Effector memory CD8-positive, alpha-beta T cell (primary cell): ENCODE data around the gene DOCK8.
A peak's percentile ranks its signal among the peaks of the same experiment; 100 is the strongest.

Source experiments
- ATAC-seq: fragments of 150-1000 bp; cut with Tn5 transposase; replicated peaks from 2 replicates; pipeline ENCODE4 v1.10.0; 2021; ENCODE audit warnings: mild to moderate bottlenecking, moderate library complexity
- DNase-seq, 3 experiments: peaks; one replicate each; pipeline ENCODE4 v3.0.0; 2021
- H3K27ac Mint-ChIP-seq, 2 donors: one replicate each; pipeline ENCODE4 v1.8.0; 2022; ENCODE audit warnings: mild to moderate bottlenecking in 2 of 2, mixed read lengths in 2 of 2, moderate library complexity in 2 of 2
- H3K27me3 Mint-ChIP-seq, 2 donors: one replicate each; pipeline ENCODE4 v1.8.0; 2022; ENCODE audit warnings: mixed read lengths in 2 of 2
- H3K36me3 Mint-ChIP-seq: one replicate; pipeline ENCODE4 v1.8.0; 2022; ENCODE audit warnings: mild to moderate bottlenecking, moderate library complexity, mixed read lengths; ENCODE audit not compliant: insufficient read depth
- H3K4me1 Mint-ChIP-seq, 2 donors: one replicate each; pipeline ENCODE4 v1.8.0; 2022; ENCODE audit warnings: low read depth in 2 of 2, mixed read lengths in 2 of 2
- H3K4me3 Mint-ChIP-seq, 2 donors: one replicate each; pipeline ENCODE4 v1.8.0; 2022; ENCODE audit warnings: mild to moderate bottlenecking in 2 of 2, mixed read lengths in 2 of 2, moderate library complexity in 2 of 2
- H3K9me3 Mint-ChIP-seq, 2 donors: one replicate each; pipeline ENCODE4 v1.8.0; 2022; ENCODE audit warnings: mixed read lengths in 2 of 2

DOCK8 gene

GRCh38 chr9:264231-264630 lies 49.6 kb downstream of the DOCK8 start:
- Mint-ChIP-seq H3K27me3 (no peaks in the 10 kb centered on the region), H3K4me3 (no peak overlapping the region), H3K27ac (no peak overlapping the region), H3K36me3 (no peaks in the 10 kb centered on the region), H3K4me1 (peaks cover 0 to 2% of the 10 kb centered on the region in 2 donors), H3K9me3 (no peaks in the 10 kb centered on the region)
- DNase-seq = no peak
- no peak for ATAC-seq

DNA sequence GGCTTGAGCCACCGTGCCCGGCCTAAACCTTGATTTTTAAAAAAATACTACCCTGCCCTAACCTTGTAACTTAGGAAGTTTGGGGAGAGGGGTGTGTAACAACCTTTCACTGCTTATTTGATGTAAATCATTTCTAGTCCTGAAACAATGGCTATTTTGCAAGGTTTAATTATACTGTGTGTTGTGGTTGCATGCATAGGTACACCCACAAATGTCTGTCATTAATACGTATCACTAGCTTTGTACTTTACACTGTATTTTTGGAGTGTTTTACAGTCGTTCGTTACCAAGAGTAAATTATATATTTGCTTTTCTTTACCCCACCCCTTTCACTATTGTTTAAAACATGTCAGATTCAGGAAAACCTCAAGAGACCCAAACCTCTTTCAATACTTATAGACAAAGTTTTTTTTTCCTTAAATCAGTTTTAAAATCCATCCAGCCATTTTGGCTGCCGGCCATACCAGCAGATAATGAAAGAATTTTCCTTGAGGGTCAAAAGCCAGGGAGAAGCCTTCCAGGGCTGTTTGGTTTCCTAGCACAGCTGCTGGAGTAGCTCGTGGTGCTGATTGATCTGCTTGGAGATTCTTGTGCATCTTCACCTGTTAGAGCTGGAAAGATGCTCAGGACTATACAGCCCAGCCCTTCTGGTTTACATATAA lies 50.7 kb downstream of the DOCK8 start:
- Mint-ChIP-seq H3K27me3 (no peaks in the 10 kb centered on the region), H3K36me3 (no peaks in the 10 kb centered on the region), H3K4me1 (peaks cover 3 to 8% of the 10 kb centered on the region in 2 donors), H3K4me3 (no peak overlapping the region), H3K9me3 (no peaks in the 10 kb centered on the region), H3K27ac (no peak overlapping the region)
- no peak for ATAC-seq
- no peak for DNase-seq

GRCh38 chr9:266228-266627 lies 51.6 kb downstream of the DOCK8 start:
- Mint-ChIP-seq H3K9me3 (no peaks in the 10 kb centered on the region), H3K4me3 (no peak overlapping the region), H3K27me3 (no peaks in the 10 kb centered on the region), H3K27ac (no peak overlapping the region), H3K4me1 (peaks cover 4 to 12% of the 10 kb centered on the region in 2 donors), H3K36me3 (no peaks in the 10 kb centered on the region)
- ATAC-seq (no peak), DNase-seq (no peak)

GRCh38 chr9:268616-269015 lies 54.0 kb downstream of the DOCK8 start:
- Mint-ChIP-seq H3K4me1 (peaks cover 18 to 22% of the 10 kb centered on the region in 2 donors), H3K9me3 (no peaks in the 10 kb centered on the region), H3K4me3 (no peak overlapping the region), H3K27ac (no peak overlapping the region), H3K27me3 (no peaks in the 10 kb centered on the region), H3K36me3 (peaks cover 17% of the 10 kb centered on the region)
- DNase-seq (no peak), ATAC-seq (no peak)

DNA sequence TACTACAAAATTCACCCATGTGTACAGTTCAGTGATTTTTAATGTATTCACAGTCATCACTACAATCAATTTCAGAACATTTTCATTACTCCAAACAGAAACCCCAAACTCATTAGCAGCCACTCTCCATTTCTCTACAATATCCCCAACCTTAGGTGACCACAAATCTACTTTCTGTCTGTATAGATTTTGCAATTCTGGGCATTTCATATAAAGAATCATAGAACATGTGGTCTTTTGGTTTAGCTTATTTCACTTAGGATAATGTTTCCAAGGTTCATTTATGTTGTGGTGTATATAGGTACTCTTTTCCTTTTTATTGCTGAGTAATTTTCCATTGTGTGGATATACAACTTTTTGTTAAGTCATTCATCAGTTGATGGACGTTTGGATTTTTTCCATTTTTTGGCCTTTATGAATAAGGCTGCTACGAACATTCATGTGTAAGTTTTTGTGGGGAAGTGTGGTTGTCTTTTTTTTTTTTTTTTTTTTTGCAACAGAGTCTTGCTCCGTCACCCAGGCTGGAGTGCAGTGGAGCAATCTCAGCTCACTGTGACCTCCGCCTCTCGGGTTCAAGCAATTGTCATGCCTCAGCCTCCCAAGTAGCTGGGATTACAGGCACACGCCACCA lies 54.5 kb downstream of the DOCK8 start:
- peaks cover 22% of the 10 kb centered on the region in 2 donors for H3K4me1 Mint-ChIP-seq

GRCh38 chr9:270657-271237 lies 56.1 kb downstream of the DOCK8 start:
- no peak for DNase-seq
- peak; percentile 3 for ATAC-seq
- Mint-ChIP-seq H3K27ac (peak overlapping the region in 1 of 2 donors; percentile 96), H3K27me3 (no peaks in the 10 kb centered on the region), H3K36me3 (peaks cover 32% of the 10 kb centered on the region), H3K9me3 (no peaks in the 10 kb centered on the region), H3K4me1 (peaks cover 29 to 33% of the 10 kb centered on the region in 2 donors), H3K4me3 (no peak overlapping the region)

More for the DNA sequence above, 54.5 kb downstream of the DOCK8 start:
- H3K4me3 Mint-ChIP-seq = no peak overlapping the region
- no peaks in the 10 kb centered on the region for H3K9me3 Mint-ChIP-seq
- H3K36me3 Mint-ChIP-seq = peaks cover 22% of the 10 kb centered on the region
- no peaks in the 10 kb centered on the region for H3K27me3 Mint-ChIP-seq
- peak overlapping the region in 1 of 2 donors; percentile 20 for H3K27ac Mint-ChIP-seq
- ATAC-seq (no peak), DNase-seq (no peak)

GRCh38 chr9:272251-273213 lies 57.9 kb downstream of the DOCK8 start:
- no peaks in the 10 kb centered on the region for H3K27me3 Mint-ChIP-seq
- H3K36me3 Mint-ChIP-seq = peaks cover 34% of the 10 kb centered on the region
- no peaks in the 10 kb centered on the region for H3K9me3 Mint-ChIP-seq
- peak; percentile 65 to 77 (median 66) for DNase-seq
- ATAC-seq = peak; percentile 82
- peaks cover 29 to 38% of the 10 kb centered on the region in 2 donors for H3K4me1 Mint-ChIP-seq
- peak overlapping the region in 1 of 2 donors; percentile 96 for H3K27ac Mint-ChIP-seq
- H3K4me3 Mint-ChIP-seq = peak overlapping the region; percentile 80 to 94

- Mint-ChIP-seq H3K27ac (peak overlapping the region in 1 of 2 donors; percentile 96), H3K36me3 (peaks cover 34% of the 10 kb centered on the region), H3K9me3 (no peaks in the 10 kb centered on the region), H3K27me3 (no peaks in the 10 kb centered on the region), H3K4me1 (peaks cover 26 to 38% of the 10 kb centered on the region in 2 donors), H3K4me3 (peak overlapping the region; percentile 80 to 94)
- DNase-seq (no peak), ATAC-seq (no peak)
These were observed 59.7 kb downstream of the DOCK8 start for GRCh38 chr9:274406-274805.

GRCh38 chr9:277601-278295 lies 63.1 kb downstream of the DOCK8 start:
- H3K36me3 Mint-ChIP-seq = peaks cover 40% of the 10 kb centered on the region
- H3K4me1 Mint-ChIP-seq = peaks cover 20 to 36% of the 10 kb centered on the region in 2 donors
- DNase-seq (no peak), ATAC-seq (peak; percentile 61)
- no peak overlapping the region for H3K27ac Mint-ChIP-seq
- no peaks in the 10 kb centered on the region for H3K9me3 Mint-ChIP-seq
- no peak overlapping the region for H3K4me3 Mint-ChIP-seq
- H3K27me3 Mint-ChIP-seq = no peaks in the 10 kb centered on the region

DNA sequence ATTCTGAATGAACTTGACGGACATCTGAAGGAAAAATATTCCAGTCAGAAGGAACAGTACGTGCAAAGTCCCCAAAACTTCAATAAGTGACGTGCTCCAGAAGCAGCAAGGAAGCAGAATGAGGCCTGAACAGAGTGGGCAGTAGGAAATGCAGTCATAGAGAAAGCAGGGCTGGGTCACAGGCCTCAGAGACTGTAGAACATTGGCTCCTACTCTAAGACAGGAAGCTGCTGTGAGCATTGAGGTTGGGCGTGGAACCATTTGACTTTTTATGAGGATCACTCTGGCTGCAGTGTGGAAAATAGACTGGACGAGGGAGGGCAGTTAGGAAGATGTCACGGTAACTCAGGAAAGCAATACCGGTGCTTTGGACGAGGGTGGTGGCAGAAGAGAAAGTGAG lies 64.0 kb downstream of the DOCK8 start:
- Mint-ChIP-seq H3K27ac (no peak overlapping the region), H3K27me3 (no peaks in the 10 kb centered on the region), H3K9me3 (no peaks in the 10 kb centered on the region), H3K4me3 (no peak overlapping the region), H3K4me1 (peaks cover 22 to 40% of the 10 kb centered on the region in 2 donors), H3K36me3 (peaks cover 39% of the 10 kb centered on the region)
- ATAC-seq (peak; percentile 51), DNase-seq (peak in 2 of 3 experiments; percentile 15 to 21)

- Mint-ChIP-seq H3K9me3 (no peaks in the 10 kb centered on the region), H3K27ac (no peak overlapping the region), H3K27me3 (no peaks in the 10 kb centered on the region), H3K4me1 (peaks cover 28 to 42% of the 10 kb centered on the region in 2 donors), H3K36me3 (peaks cover 37% of the 10 kb centered on the region), H3K4me3 (no peak overlapping the region)
- no peak for DNase-seq
- no peak for ATAC-seq
These were observed 65.0 kb downstream of the DOCK8 start for GRCh38 chr9:279674-280073.

GRCh38 chr9:281741-282645 lies 67.3 kb downstream of the DOCK8 start:
- DNase-seq (peak; percentile 25 to 31 (median 26)), ATAC-seq (peak; percentile 35)
- Mint-ChIP-seq H3K36me3 (peaks cover 50% of the 10 kb centered on the region), H3K27me3 (no peaks in the 10 kb centered on the region), H3K4me1 (peaks cover 34 to 47% of the 10 kb centered on the region in 2 donors), H3K4me3 (peak overlapping the region; percentile 64 to 71), H3K27ac (peak overlapping the region; percentile 82 to 87), H3K9me3 (no peaks in the 10 kb centered on the region)
